Spleen (tissue), 7 donors: ENCODE results near the gene NBDY.
"Not testable (repeated sequence)": the region's sequence is repeated elsewhere in the genome, so short reads cannot be mapped to it uniquely, and the experiment has no call there.

Source experiments
- CTCF ChIP-seq, 11 experiments: fragments of 200-600 bp in 7 of 11; fragments of 450-650 bp in 4 of 11; sonication (generic) in 4 of 11; IDR thresholded peaks in 8 of 11; conservative IDR thresholded peaks in 3 of 11; 1 replicate in 7 of 11; 2 replicates in 4 of 11; pipeline versions ENCODE4 v1.4.0 to v1.8.0; 2016 to 2021; ENCODE audit warnings: antibody characterized with exemption in 11 of 11, inconsistent platforms in 4 of 11, mild to moderate bottlenecking in 1 of 11
- POLR2A ChIP-seq, 3 donors: fragments of 450-650 bp; IDR thresholded peaks; one replicate each; pipeline ENCODE4 v1.5.1; 2017; ENCODE audit warnings: antibody characterized with exemption in 3 of 3, mild to moderate bottlenecking in 1 of 3
- POLR2AphosphoS5 ChIP-seq, 3 donors: sonication (generic); formaldehyde crosslinking; IDR thresholded peaks; one replicate each; pipeline ENCODE4 v1.5.1; 2017; ENCODE audit warnings: antibody characterized with exemption in 3 of 3
- donor health status: DM: no; HTN: no; CAD: no; lungs with moderate emphysema.
- donor health status: DM: no; HTN: no; CAD: no.
- donor health status: DM: no; HTN: no; CAD: no.

- TF ChIP-seq CTCF (IDR thresholded peaks at IDR 0.05 in 8 of 11, conservative IDR thresholded peaks at IDR 0.05 in 3 of 11); POLR2A (IDR thresholded peaks at IDR 0.05); POLR2AphosphoS5 (IDR thresholded peaks at IDR 0.05): not testable (repeated sequence)
These were observed 50.0 kb downstream of the NBDY start for GRCh38 chrX:56778924-56779468.
